Testis (tissue), 2 donors: ENCODE data around the gene NUCB2.

Experiments
- POLR2A ChIP-seq: fragments of 450-650 bp; IDR thresholded peaks from one replicate; pipeline ENCODE4 v1.6.1; 2017; ENCODE audit warnings: antibody characterized with exemption, mild to moderate bottlenecking, moderate library complexity
- TF ChIP-seq, protein P1 (sequence below), 3 experiments: fragments of 450-650 bp in 2 of 3; fragments of 200-600 bp in 1 of 3; sonication (generic) in 1 of 3; IDR thresholded peaks; one replicate each; pipeline ENCODE4 v1.5.1; 2016 to 2019; ENCODE audit warnings: antibody characterized with exemption in 3 of 3, mild to moderate bottlenecking in 2 of 3, moderate library complexity in 1 of 3

DNA sequence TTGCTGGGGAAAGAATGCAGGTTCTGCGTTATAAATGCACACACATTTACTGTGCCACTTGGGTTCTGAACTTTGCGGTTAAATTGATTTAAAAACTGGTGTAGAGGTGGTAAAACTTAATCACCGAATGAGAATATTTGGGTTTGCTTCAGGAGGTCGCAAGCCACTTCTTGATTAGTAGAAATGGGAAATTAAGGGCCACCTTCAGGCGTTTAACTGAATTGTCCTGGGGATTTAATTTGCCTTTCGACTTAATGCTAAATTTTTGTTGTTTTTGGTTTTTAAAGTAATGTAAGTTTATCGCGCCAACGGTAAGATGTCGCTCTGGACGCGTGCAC is 74.6 kb downstream of the NUCB2 start:
- TF ChIP-seq POLR2A = no peak
- TF ChIP-seq, protein P1, sequence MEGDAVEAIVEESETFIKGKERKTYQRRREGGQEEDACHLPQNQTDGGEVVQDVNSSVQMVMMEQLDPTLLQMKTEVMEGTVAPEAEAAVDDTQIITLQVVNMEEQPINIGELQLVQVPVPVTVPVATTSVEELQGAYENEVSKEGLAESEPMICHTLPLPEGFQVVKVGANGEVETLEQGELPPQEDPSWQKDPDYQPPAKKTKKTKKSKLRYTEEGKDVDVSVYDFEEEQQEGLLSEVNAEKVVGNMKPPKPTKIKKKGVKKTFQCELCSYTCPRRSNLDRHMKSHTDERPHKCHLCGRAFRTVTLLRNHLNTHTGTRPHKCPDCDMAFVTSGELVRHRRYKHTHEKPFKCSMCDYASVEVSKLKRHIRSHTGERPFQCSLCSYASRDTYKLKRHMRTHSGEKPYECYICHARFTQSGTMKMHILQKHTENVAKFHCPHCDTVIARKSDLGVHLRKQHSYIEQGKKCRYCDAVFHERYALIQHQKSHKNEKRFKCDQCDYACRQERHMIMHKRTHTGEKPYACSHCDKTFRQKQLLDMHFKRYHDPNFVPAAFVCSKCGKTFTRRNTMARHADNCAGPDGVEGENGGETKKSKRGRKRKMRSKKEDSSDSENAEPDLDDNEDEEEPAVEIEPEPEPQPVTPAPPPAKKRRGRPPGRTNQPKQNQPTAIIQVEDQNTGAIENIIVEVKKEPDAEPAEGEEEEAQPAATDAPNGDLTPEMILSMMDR (IDR thresholded peaks at IDR 0.05) = peak in 1 of 3 experiments; percentile 20
